NCI-H2196 (cell line): ENCODE results near the gene C16orf90.
"Not testable (repeated sequence)": the region's sequence is repeated elsewhere in the genome, so short reads cannot be mapped to it uniquely, and the experiment has no call there.

Experiments used
- DNase-seq: peaks from one replicate; lab custom pipeline; 2025; ENCODE audit not compliant: unreplicated experiment; lab: John Stamatoyannopoulos, UW

C16orf90 gene

GRCh38 chr16:3513892-3514583, 18.7 kb upstream of the C16orf90 start:
- no peak for DNase-seq

- no peak for DNase-seq
Measured at GRCh38 chr16:3511286-3512180, 16.2 kb upstream of the C16orf90 start.

- DNase-seq = no peak
Measured at GRCh38 chr16:3510416-3510815, 15.1 kb upstream of the C16orf90 start.

GRCh38 chr16:3509470-3509928, 14.2 kb upstream of the C16orf90 start:
- DNase-seq = peak; percentile 17

GRCh38 chr16:3508736-3509135, 13.4 kb upstream of the C16orf90 start:
- DNase-seq = no peak

GRCh38 chr16:3503523-3503922, 8.2 kb upstream of the C16orf90 start:
- no peak for DNase-seq

GRCh38 chr16:3501783-3502400, 6.6 kb upstream of the C16orf90 start:
- no peak for DNase-seq

- not testable (repeated sequence) for DNase-seq
Measured at GRCh38 chr16:3501412-3501761, 6.1 kb upstream of the C16orf90 start.

GRCh38 chr16:3498988-3499387, 3.7 kb upstream of the C16orf90 start:
- no peak for DNase-seq

- DNase-seq = no peak
Measured at GRCh38 chr16:3497771-3498170, 2.5 kb upstream of the C16orf90 start.

GRCh38 chr16:3496386-3496785, 1.1 kb upstream of the C16orf90 start:
- no peak for DNase-seq

GRCh38 chr16:3494386-3494973, 809 bp downstream of the C16orf90 start:
- no peak for DNase-seq

GRCh38 chr16:3492356-3492755, 2.9 kb downstream of the C16orf90 start:
- DNase-seq = no peak

- no peak for DNase-seq
Measured at GRCh38 chr16:3490911-3491629, 4.2 kb downstream of the C16orf90 start.

- DNase-seq = no peak
Measured at GRCh38 chr16:3488801-3489200, 6.5 kb downstream of the C16orf90 start.

- DNase-seq = no peak
Measured at GRCh38 chr16:3487521-3488410, 7.5 kb downstream of the C16orf90 start.

- DNase-seq = no peak
Measured at GRCh38 chr16:3486506-3487215, 8.6 kb downstream of the C16orf90 start.

GRCh38 chr16:3485821-3486505, 9.3 kb downstream of the C16orf90 start:
- DNase-seq = no peak
